ENCODE results near the gene ITIH5.
A peak's percentile ranks its signal among the peaks of the same experiment; 100 is the strongest.

Gene ITIH5

GRCh38 chr10:7583626-7584025 is 83.1 kb downstream of the ITIH5 start:
- no peak overlapping the region for H3K27ac ChIP-seq
- no peak for DNase-seq (ENCODE audit: low spot score)
- no peak overlapping the region for H3K4me3 ChIP-seq
- TF ChIP-seq, protein P1, sequence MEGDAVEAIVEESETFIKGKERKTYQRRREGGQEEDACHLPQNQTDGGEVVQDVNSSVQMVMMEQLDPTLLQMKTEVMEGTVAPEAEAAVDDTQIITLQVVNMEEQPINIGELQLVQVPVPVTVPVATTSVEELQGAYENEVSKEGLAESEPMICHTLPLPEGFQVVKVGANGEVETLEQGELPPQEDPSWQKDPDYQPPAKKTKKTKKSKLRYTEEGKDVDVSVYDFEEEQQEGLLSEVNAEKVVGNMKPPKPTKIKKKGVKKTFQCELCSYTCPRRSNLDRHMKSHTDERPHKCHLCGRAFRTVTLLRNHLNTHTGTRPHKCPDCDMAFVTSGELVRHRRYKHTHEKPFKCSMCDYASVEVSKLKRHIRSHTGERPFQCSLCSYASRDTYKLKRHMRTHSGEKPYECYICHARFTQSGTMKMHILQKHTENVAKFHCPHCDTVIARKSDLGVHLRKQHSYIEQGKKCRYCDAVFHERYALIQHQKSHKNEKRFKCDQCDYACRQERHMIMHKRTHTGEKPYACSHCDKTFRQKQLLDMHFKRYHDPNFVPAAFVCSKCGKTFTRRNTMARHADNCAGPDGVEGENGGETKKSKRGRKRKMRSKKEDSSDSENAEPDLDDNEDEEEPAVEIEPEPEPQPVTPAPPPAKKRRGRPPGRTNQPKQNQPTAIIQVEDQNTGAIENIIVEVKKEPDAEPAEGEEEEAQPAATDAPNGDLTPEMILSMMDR (IDR thresholded peaks at IDR 0.05): no peak

DNA sequence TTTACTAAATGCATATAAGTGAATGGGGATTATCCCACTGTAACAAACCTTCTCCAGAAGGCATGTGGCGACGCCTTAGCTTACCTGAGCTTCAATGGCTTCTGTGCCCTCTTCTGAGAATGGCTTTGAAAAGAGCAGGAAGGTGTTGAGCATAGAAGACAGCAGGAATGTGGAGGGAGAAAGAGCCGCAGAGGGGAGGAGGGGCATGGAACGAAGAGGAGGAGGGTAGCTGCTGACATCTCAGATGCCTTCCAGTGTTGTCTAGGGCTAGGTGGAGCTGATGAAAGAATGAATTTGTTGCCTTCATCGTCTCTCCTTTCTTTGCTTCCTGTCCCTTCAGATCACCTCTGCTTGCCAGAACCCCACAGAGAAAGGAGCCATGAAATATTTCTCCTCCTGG is 86.2 kb downstream of the ITIH5 start:
- peak; percentile 36 for DNase-seq (ENCODE audit: low spot score)
- TF ChIP-seq, protein P1 (IDR thresholded peaks at IDR 0.05): no peak
- Histone ChIP-seq H3K27ac (no peak overlapping the region), H3K4me3 (no peak overlapping the region)

DNA sequence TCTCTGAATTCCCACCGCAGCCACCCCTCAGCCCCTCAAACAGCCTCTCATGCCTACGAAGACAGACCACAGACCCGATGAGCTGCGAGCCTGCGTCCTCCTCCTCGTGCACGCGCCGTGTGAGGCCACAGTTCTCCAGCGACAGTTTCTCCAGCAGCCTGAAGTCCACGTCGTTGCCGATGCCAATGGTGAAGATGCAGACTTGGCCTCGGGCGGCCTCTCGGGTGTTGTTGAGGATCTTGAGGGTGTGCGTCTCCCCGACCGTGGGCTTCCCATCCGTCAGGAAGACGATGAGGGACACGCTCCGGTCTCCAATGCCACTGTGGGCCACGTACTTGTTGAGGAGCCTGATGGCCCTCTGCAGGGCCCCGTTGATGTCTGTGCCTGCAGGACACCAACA is 87.1 kb downstream of the ITIH5 start:
- DNase-seq (ENCODE audit: low spot score): peak; percentile 53
- TF ChIP-seq, protein P1 (IDR thresholded peaks at IDR 0.05): no peak
- no peak overlapping the region for H3K27ac ChIP-seq
- H3K4me3 ChIP-seq: no peak overlapping the region

- no peak for DNase-seq (ENCODE audit: low spot score)
- TF ChIP-seq, protein P1 (IDR thresholded peaks at IDR 0.05): no peak
- Histone ChIP-seq H3K4me3 (no peak overlapping the region), H3K27ac (no peak overlapping the region)
These were observed 89.2 kb downstream of the ITIH5 start for GRCh38 chr10:7577579-7577978.

- TF ChIP-seq, protein P1 (IDR thresholded peaks at IDR 0.05): no peak
- no peak overlapping the region for H3K27ac ChIP-seq
- H3K4me3 ChIP-seq: no peak overlapping the region
- DNase-seq (ENCODE audit: low spot score): no peak
These were observed 89.6 kb downstream of the ITIH5 start for GRCh38 chr10:7577176-7577575.

GRCh38 chr10:7576340-7576739 is 90.4 kb downstream of the ITIH5 start:
- no peak overlapping the region for H3K27ac ChIP-seq
- no peak for DNase-seq (ENCODE audit: low spot score)

DNA sequence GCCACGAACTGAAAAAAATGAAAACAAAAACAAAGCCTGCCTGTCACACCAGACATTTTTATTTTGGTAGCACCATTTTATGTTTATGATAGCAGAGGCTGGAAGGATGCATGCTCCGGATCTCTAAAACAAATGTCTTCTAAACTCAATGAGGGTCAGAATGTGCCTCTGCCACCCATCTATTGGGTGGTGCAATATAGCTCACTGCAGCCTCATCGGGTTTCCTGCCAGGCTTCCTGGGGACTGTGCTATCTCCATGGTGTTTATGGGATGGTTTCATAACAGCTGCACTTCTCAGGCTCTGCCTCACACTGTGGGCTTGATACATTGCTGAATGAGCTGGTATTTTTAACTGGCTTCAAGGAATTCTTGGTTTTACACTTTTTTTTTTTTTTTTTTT is 94.4 kb downstream of the ITIH5 start:
- no peak for DNase-seq (ENCODE audit: low spot score)
- Histone ChIP-seq H3K27ac (no peak overlapping the region), H3K4me3 (no peak overlapping the region)
- TF ChIP-seq, protein P1 (IDR thresholded peaks at IDR 0.05): no peak

More at GRCh38 chr10:7576340-7576739, 90.4 kb downstream of the ITIH5 start:
- TF ChIP-seq, protein P1 (IDR thresholded peaks at IDR 0.05): no peak
- H3K4me3 ChIP-seq: no peak overlapping the region
